Stimulated activated CD8-positive, alpha-beta memory T cell treated with anti-CD3 and anti-CD28 coated beads, Interleukin-4, amount 100 ng/mL, for 24 hours (primary cell): Measurements from ENCODE around the gene EYA2.
"Not testable (repeated sequence)": the region's sequence is repeated elsewhere in the genome, so short reads cannot be mapped to it uniquely, and the experiment has no call there.

Source experiments
- DNase-seq: peaks from one replicate; pipeline ENCODE4 v3.0.0-alpha.2; 2020; ENCODE audit warnings: low read depth

EYA2 gene, protein sequence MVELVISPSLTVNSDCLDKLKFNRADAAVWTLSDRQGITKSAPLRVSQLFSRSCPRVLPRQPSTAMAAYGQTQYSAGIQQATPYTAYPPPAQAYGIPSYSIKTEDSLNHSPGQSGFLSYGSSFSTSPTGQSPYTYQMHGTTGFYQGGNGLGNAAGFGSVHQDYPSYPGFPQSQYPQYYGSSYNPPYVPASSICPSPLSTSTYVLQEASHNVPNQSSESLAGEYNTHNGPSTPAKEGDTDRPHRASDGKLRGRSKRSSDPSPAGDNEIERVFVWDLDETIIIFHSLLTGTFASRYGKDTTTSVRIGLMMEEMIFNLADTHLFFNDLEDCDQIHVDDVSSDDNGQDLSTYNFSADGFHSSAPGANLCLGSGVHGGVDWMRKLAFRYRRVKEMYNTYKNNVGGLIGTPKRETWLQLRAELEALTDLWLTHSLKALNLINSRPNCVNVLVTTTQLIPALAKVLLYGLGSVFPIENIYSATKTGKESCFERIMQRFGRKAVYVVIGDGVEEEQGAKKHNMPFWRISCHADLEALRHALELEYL

DNA sequence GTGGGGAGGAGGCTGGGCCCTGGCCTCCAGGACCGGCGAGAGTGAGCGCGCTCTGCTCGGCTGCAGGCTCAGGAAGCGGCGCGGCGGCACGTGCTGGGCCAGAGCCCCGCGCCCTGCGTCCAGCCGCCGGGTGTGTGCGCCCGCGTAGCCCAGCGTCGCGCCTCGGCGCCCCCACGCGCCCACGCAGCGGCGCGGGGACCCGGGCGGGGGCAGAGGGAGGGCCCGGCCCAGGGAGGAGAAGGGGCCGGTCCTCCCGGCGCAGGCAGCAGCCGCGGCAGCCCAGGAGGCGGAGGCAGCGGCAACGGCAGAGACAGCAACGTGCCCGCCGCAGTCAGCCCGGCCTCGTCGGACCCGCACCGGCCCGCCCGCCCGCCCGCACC is at the start of gene EYA2:
TSS of gene EYA2 (plus strand) at position 265 of the 380 bp plus-strand sequence. CDS start 95,168 bp downstream, outside the sequence.
- DNase-seq: no peak

DNA sequence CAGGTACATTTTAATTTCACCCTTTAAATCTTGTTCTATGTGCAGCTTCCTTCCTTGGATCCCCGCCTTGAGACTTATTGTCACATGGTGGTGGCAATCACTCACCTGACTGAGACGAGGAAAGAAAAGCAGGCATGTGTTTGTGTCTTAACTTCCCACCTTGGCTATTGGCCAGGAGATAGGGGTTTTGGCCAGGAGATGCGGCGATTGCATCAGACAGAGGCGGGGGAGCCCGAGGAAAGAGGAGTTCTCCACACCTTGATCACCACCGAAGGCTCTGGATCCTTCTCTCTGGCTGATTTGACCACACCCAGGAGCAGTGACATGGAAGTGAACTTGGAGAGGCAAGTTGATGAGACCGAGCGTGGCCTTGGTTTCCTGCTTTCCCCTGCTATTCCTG is 49.7 kb upstream of the EYA2 start:
- DNase-seq: no peak

DNA sequence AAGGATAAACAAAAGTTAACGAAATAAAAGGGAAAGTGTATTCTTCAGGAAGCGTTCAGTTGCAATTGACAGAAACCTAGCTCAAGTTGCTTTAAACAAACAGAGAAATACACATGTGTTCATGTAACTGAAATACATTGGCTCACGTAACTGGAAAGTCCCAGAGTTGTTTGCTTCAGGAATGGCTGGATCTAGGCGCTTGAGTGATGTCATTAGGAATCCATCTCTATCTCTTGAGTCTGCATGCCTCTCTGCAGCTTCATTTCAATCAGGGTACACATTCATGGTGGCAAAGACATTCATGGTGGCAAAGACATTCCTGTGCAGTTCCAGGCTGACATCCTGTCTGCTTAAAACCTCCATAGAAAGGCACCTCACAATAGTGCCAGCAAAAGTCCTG is 45.4 kb upstream of the EYA2 start:
- no peak for DNase-seq

DNA sequence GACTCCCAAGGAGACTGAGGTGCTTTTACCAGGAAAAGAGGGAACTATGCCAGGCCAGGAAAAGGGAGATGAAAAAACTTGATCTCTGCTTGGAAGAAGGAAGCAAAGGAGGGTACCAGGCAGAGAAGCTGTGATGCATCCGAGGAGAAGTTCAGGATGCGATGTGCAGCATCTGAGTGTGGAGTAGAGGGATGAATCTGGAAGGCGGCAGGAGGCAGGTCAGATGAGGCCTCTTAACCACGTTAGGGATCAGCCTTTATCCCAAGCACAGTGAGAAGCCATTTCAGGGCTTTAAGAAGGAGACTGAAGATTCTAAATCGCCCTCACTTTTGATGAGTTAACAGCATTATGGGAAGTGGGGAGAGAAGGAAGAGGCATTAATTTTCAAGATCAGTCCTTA is 44.9 kb upstream of the EYA2 start:
- DNase-seq: no peak

DNA sequence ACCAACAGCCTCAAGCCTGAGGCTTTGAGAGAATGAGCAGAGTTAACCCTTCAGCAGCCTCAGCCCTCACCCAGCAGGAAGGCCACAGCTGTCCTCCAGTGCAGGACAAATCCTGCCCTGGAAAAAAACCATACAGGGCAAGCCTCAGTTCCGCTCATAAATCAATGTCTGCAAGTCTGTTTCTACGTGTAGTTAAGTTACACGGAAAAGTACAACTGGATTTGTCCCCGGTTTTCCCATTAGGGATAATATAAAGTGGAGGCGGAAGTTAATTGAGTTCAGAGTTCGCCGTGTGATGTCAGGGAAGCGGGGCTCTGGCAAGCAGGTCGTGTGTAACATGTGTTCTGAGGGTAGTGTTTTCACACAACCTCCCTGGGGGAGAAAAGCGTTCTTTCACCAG is 44.2 kb upstream of the EYA2 start:
- DNase-seq: no peak

DNA sequence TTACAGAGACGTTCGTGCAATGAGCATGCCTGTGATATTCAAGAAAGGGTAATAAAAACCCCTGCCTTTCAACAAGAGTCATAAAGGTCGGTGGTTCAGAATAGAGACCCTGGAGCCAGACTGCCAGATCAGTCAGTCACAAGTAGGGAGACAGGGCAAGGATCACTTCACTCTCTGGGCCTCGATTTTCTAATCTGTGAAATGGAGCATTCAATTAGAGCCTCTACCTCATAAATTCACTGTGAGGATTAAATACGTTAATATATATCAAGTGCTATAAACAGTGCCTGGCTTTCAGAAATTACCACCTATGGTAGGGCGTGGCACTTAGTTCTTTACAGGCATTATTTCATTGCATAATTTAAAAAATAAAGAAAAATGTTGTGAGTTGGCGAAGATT is 43.7 kb upstream of the EYA2 start:
- DNase-seq: no peak

DNA sequence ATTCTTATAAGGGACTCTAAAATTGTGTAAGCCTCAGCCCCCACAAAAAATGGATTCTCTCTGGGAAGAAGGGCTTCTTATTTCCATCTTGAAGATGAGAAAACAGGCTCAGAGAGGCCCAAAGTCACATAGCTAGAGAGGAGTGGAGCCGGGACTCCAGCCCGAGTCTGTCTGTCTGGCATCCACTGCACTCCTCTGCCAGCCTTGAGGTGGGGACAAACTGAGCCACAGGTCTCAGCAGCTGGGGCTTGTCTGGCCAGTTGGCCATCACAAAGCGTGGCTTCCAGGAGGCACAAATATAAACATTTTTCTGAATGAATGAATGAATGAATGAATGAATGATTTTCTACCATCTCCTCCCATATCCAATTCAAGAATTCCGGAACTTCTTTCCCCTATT is 42.9 kb upstream of the EYA2 start:
- DNase-seq: no peak

DNA sequence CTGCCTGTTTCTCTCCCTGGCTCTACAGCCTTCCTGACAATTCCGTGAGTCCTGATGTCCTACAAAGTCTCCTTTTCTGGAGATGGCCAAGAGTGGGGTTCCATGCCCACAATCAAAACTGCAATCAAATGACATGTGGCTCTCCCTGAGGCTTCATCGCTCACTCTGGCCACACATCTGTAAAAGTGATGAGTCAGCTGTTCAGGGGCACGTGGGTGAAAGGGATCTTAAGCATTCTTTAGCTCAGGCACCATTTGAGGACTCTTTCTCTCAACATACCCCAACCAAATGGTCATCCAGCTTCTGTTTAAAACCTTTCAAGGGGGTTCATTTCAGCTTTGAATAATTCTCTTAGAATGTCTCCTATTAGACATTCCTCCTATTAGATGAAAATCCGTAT is 42.3 kb upstream of the EYA2 start:
- DNase-seq: no peak

DNA sequence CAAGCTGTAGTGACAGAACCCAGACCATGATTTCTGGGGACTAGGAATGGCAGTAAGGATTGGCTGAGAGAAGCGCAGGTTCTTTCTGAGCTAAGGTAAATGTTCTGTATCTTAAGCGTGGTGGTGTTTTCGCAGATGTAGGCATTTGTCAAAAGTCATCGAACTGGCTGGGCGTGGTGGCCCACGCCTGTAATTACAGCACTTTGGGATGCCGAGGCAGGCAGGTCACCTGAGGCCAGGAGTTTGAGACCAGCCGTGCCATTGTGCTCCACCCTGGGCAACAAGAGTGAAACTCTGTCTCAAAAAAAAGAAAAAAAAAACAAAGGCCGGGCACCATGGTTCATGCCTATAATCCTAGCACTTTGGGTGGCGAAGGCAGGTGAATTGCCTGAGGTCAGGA is 40.7 kb upstream of the EYA2 start:
- no peak for DNase-seq

DNA sequence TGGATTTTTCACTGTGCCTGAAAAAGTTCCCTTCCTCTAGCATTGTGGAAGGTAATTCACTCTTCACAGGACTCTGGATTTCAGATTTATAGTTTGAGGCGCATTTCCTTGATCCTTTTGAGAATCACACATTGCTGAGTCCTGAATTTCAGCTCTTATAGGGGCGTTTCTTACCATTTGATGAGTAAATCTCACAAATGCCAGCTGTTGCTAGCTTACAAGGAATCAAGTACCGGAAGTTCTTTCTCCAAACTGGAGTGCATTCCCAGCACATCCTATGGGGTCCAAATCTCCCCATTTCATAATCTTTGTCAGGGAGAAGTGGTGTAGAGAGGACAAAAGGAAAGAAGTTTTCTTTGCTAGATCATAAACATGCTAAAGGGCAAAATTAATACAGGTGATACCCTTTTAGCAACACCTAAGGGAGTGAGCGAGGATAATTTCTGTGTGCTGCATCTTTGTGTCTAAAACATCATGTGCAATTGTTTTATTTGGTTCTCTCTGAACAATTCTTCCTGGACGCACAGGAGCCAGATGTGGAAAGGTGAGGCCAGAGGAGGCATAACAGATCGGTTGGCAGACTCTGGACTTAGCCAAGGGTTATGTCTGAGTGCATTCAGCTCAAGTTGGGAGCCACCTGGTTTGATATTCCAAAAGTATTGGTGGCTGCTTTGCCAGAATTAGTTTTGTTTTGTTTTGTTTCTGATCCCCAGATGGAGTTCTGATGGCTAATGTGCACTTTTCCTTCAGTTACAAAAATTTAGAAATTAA is 37.4 kb upstream of the EYA2 start:
- DNase-seq: no peak

DNA sequence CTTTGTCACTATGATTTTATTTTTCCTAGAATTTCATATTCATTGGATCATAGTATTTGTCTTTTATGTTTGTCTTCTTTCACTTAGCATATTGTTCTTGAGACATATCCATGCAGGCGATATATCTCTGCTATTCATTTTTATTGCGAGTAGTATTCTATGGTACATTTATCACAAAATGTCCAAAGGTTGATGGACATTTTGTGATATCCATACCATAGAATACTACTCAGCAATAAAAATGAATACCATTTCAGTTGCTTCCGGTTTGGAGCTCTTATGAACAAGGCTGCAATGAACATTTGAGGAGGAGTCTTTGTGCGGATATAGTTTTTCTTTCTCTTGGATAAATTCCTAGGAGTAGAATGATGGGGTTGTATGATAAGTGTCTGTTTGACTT is 28.8 kb upstream of the EYA2 start:
- no peak for DNase-seq

DNA sequence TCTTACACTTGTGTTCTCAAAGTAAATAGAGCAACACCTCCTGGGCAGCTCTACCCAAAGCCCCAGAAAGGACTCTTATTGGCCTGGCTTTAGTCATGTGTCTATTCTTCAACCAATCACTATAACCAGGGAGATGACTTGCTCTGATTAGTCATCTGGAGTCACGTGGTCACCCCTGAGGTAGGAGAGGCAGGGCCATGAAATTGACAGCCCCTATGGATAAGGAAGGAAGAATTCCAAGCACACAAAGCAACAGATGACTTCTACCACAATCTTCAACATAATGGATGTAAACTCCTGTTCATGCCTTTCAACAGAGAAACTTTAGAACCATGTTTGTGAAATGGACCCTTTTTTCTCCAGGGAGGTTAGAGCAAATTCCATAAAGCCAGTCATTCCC is 24.6 kb upstream of the EYA2 start:
- DNase-seq: no peak

DNA sequence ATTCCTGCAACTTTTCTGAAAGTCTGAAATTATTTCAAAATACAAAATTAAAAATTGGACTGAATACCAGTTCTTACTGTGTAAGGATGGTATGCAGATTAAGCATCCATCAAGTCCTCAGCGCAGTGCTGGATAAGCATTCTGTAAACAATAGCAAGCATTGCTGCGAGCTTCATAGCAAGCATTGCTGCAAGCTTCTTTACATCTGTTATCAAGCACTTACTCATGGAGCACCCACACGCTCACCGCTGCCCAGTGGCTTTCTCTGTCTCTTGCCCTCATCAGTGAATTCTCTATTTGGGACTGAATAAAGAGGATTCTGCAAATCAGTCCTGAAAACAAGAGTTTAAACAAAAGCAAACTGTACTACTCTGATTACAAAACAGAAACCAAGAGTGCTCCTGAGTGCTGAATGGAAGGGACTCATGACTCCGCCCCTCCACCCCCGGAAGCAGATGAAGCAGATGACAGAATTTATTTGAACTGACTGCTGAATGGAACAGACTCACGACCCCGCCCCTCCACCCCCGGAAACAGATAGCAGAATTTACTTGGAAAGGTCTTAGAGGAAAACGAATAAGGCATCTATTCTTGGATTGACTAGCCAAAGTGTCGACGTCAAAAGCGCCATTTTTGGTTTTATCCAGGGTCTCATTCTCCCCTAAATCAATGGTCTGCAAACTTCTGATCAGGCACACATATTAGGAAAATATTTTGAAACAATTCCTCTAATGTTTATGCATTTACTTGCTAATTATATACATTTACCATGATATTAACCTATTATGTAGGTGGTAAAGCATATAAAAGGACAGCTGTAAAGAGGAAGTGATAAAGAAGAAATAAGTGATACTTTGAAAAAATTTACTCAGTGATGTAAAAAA is 22.1 kb upstream of the EYA2 start:
- no peak for DNase-seq

DNA sequence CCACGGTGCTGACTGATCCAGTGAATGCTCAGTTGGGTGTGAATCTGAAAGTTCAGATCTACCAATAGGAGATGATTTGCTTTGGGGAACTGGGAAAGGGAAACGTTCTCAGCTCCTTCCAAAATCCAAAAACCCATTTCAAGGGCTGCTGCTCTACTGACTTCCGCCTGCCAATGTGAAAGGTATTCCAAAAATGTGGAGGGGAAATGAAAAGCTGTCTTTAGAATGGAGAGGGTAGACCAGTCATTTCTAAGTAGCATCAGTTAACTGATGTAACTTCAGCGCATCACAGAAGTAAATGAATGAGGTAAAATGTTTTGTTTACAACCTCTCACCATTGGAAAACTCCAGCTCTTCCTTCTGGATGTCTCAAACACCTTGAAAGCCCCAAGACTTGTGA is 19.6 kb upstream of the EYA2 start:
- DNase-seq: no peak

DNA sequence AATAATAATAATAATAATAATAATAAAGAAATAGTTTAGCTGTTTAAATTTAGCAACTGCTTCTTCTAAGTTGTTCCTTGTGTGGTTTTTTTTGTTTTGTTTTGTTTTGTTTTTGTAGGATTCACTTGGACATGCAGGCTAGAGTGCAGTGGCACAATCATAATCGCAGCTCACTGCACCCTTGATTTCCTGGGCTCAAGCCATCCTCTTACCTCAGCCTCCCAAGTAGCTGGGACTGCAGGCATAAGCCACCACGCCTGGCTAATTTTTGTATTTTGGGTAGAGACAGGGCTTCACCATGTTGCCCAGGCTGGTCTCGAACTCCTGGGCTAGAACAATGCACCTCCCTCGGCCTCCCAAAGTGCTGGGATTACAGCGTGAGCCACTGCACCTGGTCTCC is 15.3 kb upstream of the EYA2 start:
- no peak for DNase-seq

DNA sequence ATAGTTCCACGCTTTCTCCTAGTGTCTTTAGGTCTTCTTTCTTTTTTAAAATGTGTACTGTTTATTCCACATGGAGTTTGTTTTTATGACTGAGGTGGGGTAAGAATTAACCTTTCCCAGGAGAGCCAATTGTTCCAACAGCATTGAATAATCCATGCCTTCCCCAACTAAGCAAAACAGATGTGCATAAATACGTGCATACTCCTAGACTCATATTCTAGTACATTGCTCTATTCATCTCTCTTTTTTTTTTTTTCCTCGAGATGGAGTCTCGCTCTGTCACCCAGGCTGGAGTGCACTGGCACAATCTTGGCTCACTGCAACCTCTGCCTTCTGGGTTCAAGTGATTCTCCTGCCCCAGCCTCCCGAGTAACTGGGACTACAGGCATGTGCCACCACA is 14.7 kb upstream of the EYA2 start:
- DNase-seq: not testable (repeated sequence)

DNA sequence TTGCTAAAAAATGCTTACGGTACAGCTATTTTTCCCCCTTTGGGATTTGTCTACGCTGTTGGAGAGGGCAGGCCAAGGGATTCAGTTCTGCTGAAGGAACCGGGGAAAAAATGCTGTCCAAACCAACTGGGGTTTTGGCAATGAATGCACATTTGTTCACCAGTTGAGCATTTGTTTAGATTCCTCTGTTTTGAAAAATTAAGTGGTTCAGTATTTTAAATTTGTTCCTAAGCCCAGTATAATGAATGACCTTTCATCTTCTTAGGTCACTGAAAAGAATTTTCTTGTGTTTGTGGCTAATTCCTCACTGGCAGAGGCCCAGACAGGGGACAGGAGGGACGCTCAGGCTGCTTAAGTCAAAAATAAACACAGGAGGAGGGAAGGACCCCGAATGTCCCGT is 10.8 kb upstream of the EYA2 start:
- DNase-seq: no peak

DNA sequence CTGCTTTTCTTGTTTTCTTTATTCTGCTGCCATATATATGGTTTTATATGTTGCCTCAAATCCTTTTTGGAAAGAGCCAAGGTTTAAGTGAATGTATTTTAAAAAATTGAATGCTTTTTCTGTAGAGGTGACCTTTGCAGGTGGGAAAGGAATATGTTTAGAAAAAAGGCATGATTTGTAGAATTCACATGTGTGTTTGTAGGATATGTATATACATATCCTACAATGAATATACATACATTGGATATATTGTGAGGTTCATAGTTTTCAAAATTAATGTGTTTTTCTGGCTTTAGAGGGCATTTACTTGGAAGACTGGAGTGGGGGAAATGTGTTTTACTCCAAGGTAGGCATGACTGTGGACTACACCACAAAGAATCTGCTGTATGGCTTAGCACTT is 4.0 kb upstream of the EYA2 start:
- no peak for DNase-seq

DNA sequence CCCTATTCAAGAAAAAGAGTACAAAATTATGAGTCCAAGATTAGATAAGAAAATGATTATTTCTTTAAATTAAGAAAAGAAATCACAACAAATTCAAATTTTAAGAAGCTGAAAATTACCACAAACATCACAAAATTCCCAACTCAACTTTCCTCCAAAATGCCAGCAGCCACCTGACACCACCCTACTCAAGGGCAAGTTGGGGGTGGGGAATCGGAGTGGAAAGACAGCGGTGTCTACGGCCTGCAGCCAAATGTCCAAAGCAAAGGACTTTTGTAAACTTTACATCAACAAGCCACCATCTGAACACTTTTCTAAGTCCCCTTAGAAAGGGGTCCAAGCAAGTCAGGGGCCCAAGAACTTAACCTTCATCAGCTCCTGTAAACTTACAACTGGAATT is 1.6 kb upstream of the EYA2 start:
- no peak for DNase-seq

DNA sequence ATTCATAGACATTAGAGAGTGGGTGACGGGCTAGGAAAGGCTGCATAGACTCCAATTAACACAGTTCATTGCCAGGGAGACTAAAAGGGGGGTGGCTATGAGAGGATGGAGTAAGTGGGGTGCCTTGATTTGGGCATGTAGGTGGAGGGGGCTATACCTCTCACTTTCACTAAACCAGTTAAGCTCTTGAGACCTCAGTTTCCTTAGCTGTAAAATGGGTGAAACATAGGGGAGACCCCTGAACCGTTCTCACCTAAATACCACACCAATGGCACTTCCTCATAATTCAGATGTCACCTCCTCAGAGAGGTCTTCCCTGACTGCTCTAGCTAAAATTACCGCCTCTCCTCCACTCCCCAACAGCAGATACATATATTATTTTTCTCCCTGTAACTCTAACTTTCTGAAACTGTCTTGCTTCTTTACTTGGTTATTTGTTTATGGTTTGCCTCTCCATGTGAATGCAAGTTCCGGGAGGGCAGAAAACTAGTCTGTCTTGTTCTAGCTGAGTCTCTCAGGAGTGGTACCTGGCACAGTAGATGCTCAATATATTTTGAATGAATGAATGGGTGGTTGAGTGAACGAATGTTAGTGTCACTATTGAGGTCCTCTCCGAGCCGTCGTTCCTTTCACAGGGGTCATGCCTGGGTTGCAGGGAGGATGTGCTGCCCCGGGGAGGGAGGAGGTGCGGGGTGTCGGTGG is 615 bp upstream of the EYA2 start:
- DNase-seq: no peak

DNA sequence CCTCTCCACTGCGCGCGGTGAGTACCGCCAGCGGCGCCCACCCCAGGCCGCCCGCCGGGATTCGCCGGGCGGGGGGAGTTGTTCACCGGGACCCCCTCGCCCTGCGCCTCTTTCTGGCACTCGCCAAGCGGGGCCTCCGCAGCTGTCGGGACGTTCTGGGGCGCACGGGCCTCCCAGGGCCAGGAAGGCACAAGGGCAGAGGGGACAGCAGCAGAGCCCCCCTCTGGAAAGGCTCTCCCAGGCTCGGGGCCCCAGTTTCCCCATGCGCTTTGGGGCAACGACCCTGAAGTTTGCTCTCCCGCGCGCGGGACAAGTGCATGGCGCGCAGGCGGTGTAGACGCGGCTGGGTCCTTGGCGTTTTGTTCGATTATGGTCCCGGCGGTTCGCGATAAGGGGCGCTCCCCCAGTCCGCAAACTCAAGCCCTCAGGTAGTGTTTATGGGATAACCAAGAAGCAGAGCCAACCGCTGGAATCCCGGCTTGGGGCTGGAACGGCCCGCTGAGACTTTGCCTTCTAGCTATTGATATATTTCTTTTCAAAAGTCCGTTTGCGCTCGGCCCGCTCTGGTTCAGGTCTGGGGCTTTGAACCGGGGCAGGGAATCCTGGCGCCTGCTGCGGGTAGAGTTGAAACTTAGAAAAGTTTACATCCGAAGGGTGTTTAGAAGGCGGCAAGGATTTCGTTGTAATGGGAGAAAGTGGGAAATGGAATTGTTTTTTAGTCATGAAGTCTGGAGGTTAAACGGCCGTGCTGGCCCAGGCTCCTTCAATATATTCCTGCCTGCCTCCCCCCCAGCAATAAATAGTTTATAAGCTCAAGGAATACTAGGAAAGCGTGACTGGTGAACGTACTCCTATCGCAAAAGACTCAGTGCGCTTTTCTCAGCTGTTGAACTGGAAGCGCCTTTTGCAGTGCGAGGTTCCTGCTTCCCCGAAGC is 595 bp downstream of the EYA2 start:
- no peak for DNase-seq
